Epidermal melanocyte (primary cell): ENCODE measurements around the gene PPP3R1.

ENCODE experiments used
- DNase-seq: peaks from one replicate; pipeline ENCODE4 v3.0.0; 2011; ENCODE audit warnings: low spot score; ENCODE audit not compliant: insufficient read length

The PPP3R1 gene, protein sequence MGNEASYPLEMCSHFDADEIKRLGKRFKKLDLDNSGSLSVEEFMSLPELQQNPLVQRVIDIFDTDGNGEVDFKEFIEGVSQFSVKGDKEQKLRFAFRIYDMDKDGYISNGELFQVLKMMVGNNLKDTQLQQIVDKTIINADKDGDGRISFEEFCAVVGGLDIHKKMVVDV

DNA sequence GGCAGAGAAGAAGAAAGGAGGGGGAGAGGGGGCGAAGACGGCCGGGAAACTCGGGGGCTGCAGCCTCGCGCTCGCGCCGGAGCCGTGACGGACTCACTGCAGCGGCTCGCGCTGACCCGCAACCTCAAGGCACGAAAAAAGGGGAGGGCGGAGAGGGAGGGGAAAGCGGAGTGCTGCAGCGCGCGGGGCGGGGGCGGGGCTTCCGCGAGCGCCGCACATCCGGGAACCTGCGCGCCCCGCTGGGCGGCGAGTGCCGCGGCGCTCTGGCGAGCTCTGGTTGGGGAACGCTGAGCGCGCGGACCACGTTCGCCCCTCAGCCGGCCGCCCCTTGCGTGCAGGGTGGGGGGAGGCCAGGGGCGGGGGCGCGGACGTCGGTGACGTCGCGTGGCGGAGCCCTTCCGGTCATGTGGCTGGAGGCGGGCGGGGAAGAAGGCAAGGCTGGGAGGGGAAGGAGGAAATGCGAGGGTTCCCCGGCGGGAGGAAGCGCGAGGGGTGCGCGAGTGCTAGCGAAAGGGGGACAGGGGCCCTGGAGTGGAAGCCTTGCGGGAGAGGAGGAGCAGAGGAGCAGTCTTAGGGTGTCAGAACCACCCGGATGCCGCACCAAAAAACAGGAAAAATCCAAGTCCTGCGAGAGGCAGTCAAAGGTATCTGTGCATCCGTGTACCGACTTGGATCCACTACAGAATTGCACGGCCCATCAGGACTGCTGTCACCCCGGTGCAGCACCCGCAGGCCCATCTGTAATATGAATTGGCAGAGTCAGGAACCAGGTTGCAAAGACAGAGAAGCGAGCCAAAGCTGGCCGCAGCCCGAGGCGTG, at the start of gene PPP3R1:
Gene PPP3R1, minus strand, starts transcription at position 133 of the 819 bp plus-strand sequence. CDS start 405 bp downstream, outside the sequence.
- peak; percentile 71 for DNase-seq

DNA sequence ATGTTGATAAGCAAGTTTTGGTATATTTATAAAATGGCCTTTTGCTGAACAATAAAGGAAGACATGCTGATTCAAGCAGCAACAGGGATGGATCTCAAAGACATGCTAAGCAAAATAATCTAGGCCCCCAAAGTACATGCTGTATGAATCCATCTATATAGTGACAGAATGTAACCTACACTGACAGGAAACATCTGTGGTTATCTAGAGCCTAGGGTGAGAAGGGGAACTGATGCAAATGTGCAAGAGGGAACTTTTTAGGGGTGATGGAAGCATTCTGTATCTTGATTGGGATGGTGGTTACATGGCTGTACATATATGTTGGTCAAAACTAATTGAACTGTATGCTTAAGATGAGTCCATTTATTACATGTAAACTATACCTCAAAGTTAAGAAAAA, 43.2 kb upstream of the PPP3R1 start:
- no peak for DNase-seq

DNA sequence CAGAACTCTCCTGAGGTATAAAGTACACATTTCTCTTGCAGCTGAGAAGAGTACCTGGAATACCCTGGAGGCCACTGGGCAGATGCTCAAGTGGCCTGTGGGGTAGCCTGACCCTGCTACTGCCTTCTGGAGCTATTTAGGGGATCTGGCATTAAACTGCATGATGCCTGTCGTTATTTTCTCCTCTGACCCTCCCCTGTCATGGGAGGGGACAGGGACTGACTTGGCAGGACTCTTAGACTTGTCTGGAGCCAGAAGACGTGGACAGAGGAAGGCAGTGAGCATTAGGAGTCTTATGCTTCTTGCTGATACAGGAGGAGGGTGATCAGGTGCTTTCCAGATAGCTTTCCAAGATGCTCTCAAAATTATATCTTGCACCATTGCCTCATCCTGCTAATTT, 42.6 kb upstream of the PPP3R1 start:
- DNase-seq, result no peak

DNA sequence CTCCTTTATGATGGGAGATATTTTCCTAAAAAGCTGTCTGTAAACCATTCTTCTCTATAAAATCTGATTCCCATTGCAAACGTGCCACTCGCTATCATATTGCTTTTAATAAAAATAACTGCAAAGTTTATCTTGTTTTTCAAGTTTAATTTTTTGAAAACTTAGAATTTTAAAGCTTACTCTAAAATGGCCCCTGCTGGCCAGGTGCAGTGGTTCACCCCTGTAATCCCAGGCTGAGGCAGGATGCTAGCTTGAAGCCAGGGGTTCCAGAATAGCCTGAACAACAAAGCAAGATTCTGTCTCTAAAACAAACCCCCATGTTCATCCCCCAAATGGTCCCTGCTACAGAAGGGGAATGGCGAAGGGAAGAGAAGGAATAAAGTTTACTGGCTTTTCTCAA, 41.9 kb upstream of the PPP3R1 start:
- no peak for DNase-seq

DNA sequence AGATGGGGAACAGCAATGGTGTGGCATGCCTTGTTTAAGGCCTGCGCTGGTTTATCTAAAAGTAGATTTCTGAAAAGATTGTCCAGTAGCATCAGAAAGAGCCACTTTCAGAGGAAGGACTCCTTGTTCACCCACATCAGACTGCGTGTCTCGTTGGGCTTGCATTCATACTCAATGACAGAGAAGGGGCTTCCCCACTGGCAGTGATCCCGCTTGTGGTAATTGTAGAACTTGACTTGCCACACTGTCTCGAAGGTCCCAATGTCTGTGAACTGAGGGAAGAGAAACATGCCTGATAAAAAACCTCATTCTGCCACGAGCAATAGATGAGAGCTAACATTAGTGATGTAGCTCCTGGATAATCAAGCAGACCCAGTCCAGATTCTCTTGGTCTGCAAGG, 41.4 kb upstream of the PPP3R1 start:
- DNase-seq, result no peak

DNA sequence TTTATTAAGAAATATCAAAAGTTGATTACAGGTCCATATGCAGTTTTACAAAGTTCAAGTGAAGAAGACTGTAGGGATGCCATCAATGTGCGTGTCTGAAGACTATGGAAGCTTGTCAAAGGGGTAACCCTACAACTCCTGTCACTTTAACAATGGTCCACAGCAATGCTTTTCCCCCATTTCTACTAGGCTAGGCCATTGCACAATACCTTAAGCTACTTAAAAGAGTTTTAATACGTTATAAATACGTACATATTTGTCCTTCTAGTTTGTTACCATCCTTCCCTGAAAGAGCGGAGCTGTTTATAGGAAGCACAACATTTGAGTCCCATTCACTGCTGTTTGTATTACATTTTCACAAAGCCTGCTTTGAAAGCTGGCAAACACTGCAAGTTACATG, 40.7 kb upstream of the PPP3R1 start:
- DNase-seq, result no peak

DNA sequence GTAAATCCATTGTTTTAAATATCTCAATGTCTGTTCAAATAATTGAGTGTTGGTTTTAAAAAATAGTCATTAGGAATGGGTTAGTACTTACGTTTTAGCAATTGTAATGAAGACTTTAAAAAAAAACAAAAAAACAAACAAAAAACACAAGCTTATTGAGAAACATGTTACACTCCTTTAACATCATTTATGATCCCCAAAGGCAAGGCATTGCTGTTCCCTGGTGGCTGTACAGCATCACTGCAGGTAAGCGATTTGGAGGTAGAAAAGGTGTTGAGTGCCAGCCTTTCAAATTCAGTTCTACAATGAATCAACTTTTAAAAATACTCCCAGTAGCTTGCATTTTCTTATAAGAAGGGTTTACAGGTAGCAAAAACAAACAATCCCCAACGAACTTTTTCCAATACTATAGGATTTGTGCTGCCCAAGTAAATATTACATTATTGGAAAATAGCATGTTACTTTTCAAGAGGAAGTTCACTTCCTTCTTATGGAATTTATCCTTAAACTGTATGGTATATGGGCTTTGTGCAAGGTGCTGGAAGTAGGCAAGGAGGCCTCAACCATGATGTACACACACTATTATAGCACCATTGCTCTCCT, 39.9 kb upstream of the PPP3R1 start:
- DNase-seq, result no peak

DNA sequence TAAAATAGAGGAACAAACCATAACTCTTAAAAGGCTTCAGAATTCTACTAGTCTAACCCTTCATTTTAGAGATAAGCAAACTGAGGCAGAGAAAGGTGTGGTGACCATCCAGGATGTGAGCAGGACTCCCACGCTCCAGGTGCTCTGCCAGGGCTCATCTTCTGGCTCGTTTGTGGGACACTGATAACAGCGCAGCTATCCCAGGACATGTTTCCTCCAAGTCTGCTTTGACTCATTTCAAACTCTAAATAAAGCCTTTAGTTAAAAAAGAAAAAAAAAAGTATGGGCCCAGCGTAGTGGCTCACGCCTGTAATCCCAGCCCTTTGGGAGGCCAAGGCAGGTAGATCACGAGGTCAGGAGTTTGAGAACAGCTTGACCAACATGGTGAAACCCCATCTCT, 39.0 kb upstream of the PPP3R1 start:
- DNase-seq, result no peak

DNA sequence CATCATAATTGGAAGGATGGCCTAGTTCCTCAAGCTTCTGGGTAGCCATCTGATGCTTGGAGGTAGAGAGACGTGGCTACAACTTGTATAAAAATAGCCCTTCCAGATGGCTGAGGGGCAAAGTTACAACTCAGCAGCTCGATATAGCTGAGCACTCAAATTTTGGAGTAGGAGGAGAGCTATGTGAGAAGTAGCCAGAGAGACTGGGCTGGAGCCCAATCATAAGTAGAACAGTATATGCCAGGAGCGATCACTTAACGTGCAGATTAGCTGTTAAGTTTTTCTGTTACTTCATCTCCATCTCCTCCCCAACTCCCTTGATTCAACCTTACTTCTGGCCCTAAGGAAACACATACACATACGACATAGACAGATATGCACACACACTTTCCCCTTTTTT, 38.6 kb upstream of the PPP3R1 start:
- DNase-seq, result no peak

DNA sequence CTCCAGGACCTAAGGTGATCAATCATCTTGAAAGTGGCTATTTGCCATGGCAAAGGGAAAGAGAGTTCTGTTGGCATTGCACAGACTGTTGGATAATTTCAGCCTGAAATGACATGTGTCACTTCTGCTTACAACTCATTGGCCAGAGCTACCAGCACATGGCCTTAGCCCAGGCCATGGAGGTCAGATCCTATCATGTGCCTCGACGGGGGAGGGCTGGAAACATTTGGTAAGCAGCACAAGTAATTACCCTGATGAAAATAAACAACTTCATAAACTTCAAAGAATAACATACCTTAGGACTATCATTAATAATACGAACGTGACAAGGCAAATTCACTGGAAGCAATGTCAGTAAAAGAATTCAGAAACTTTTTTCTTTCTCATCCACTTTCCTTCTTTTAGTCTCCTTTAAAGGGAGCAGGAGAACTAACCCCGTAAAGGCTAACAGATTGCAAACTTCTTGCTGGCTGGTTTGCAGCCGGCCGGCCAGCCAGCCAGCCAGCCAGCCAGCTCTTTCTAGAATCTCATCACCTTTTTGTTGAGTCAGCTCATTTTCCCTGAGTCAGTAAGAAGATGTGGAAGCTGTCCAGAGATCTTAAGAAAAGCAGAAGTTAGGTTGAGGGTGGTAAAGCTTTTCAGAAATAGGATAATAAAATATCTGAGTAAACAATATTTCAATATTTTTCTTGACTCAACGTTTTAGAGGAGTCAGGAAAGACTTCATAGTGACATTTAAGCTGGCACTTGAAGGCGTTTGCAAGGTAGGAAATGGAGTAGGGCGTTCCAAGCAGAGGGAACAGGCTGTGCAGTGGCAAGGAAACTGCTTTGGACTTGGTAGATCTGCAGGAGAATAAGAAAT, 35.5 kb upstream of the PPP3R1 start:
- no peak for DNase-seq

DNA sequence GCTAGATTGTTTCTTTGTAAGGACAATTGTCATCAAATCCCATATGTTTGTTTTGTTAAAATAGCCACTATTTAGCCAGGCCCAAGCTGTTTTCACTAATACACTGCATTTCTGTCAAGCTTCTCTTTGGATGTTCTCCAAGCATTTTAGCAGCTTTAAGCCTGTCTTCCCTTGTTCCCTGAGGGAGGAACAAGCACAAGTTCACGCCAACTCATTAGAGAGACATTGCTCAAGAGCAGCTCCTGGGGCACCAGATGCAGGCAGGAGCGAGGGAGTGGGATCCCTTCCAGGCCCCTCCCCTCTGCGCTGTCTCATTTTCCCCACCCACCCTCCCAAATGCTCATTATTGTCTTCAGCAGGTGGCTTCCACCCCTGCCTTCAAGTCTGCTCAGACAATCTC, 32.6 kb upstream of the PPP3R1 start:
- DNase-seq, result peak; percentile 52

DNA sequence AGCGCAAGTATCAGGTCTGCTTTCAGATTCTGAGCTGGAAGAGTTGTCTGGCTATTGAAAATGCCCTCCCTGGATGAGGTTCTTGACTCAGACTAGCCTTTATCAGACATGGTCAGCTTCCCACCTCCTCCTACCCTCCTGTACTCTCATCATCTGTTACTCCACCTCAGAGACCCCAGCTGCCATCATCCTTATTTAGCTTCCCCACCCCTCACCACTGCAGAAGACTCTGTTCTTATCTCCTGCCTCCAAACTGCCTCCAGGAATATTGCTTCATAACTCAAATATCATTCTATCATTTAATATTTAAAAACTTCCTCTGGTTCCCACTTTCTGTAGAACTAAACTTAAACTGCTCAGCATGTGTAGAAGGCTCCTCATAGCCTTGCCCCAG, 31.1 kb upstream of the PPP3R1 start:
- no peak for DNase-seq

DNA sequence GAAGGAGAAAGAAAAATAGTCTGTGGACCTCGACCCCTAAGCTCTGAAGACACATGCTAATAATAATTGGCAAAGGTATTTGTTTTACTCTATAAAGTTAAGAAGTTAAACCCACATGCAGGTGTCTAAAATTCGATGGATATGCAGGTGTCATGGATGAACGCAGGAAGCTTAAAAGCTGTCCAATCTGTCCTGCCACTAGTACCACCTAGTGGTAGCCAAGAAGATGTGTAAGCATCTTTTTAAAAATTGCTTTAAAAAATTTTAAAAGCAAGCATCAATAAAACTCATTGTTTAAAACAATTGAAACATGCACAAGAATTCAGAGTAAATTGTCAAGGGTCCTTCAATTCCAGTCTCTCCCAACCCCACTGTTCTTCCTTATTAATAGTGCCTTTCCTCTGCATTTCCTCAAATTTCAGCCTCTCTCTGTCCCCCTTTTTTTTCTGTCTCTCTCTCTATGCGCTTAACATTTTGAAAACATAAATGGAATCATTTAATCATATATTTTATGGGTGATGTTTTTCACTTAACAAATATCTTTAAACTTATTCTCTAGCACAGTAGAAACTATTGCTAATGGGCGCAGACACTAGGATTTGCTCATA, 30.6 kb upstream of the PPP3R1 start:
- DNase-seq, result peak; percentile 48

DNA sequence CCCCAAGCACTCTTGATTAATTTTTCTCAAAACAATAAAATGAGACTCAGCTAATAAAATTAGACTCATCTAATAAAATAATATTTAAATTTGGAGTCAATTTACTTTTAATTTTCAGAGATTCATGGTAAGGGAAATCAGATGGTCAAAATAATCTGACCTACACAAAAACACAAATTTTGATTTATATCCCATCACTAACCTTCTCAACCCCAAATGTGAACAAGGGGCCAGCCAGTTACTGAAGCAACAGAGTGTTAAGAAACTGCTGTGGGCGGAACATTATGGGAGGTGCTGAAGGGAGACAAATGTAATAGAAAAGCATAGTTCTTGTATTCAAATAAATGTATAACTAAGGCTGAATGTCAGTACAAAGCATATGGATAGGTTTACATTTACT, 28.5 kb upstream of the PPP3R1 start:
- no peak for DNase-seq

DNA sequence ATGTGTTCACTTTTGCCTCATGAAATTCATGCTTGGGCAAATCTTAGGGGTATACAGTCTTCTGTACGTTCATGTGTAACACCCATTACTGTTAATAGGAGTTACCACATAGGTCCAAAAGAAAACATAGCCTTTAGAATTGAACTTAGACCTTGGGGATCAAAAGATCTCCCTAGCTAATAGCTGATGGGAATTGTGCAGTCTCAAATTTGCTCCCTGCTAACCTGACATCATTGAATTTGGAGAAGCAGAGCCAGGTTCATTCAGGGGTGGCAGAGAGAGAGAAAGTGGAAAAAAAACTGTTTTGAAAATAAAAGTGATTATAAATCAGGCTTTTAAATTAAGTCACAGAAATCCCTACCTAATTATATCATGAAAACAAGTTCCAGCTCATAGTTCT, 28.0 kb upstream of the PPP3R1 start:
- no peak for DNase-seq

DNA sequence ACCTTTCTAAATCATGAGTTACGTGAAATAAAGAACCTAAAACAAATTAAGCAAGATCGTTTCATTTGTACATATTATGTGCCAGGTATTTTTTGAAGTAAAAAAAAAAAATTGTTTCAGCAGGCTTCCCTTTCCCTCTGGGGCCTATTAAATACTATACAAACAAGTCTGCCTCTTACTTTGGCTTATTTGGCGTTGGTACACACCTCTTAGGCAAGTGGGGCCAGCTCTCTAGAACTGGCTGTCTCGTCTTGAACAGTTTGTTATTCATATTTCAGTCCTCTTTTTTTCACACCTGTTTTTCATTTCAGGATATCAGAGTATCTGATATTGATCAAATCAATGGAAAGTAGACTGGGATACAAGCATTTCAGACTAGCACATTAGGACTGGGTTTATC, 27.4 kb upstream of the PPP3R1 start:
- no peak for DNase-seq

DNA sequence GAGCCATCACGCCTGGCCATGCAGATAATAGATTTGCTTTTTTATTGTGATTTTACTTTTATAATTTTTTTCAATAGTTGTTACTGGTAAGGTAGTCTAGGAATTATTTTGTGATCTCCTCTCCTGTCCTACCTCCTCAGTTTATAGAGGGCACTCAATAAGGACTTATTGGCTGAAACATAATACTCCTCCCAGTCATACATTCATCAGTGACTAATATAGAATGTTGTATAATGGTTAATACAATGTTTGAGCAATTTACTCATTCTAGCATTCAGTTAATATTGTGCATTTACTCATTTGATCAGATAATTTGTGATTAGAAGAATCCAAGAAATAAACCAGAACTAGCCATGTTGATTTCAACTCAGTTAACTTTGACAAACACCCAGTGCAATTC, 25.8 kb upstream of the PPP3R1 start:
- DNase-seq, result no peak

DNA sequence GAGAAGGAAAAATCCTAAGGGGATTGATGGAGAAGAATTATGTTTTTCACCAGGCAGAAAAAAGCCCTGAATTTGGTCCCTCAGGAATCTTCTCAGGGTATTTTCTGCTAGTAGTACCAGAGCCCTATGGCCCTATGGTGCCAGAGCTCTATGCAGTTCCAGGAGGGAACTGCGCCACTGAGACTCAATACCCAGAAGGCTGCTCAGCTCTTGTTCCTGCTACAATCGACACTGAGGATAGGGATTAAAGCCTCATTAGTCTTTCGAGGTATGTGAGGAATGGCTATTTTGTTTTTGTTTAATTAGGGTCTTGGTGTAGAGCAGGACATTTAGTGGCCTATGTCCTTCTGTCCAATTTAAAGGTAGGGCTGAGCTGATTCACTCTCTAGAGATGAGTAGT, 21.7 kb upstream of the PPP3R1 start:
- no peak for DNase-seq

DNA sequence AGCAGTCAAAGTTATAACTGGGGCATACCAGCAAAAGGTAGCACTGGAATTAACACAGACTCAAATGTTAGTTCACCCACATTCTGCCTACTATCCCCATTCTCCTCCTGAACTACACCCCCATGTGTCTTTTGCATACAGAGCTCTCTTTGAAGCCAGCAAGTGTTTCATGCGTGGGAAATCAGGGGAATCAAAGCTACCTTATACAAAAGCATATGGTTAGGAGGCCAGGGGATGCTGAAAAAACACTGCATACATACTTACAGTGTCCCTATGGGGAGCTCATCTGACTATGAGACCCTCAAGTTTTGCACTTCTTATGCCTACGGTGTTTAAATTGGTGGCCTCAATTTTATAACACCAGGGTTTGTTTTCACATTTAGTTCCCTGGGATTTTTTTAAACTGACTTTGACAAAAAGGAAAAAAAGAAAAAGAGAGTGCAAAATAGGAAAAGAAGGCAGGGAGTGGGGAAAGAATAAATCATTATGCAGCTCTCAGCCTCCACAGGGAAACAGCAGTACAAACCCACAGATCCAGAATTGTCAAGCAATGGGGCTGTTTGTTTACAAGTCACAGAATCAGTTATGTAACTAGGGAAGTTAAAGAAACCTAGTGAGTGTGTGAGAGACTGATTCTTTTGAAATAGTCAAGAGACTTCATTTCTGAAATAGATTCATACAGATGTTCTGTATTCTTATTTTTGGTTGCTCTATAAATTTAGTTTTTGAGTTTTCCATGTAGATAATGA, 20.1 kb upstream of the PPP3R1 start:
- no peak for DNase-seq

DNA sequence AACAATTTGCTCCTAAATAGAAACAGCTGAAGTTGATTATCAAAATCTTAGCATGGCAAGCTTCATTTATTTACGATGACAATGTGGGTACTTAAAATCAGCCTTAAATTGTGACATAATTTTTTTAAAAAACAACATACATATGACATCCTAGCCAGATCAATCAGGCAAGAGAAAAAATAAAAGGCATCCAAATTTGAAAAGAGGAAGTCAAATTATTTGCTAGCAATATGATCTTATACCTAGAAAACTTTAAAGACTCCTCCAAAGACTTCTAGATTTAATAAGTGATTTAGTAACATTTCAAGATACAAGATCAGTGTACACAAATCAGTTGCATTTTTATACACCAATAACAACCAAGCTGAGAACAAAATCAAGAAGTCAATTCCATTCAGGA, 14.3 kb upstream of the PPP3R1 start:
- DNase-seq, result no peak

DNA sequence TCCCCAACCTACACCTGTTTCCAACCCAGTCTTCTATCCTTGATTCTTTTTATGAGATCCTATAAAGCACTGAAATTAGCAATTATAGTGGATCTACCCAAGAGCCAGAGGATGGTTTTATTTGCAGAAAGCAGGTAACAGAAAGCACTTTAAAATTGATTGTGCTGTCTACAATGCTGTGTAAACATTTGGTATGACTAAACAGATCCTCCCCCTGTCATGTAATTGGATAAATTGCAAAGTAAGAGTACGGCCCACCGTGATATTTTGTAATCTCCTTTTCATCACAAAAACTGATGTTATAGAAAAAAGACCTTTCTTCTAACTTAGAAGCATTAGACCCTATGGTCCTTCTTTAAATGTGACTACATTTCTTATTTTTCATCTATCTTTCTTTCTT, 11.3 kb upstream of the PPP3R1 start:
- DNase-seq, result no peak
